Neural crest cell (in vitro differentiated cells): ENCODE data around the gene TMEM140. TPM values are rescaled to one million over a fixed set of nuclear protein-coding genes. Genes with fewer than 3 reads are reported as not detected.
A peak's percentile ranks its signal among the peaks of the same experiment; 100 is the strongest.

Source experiments
- DNase-seq: peaks from one replicate; pipeline ENCODE4 v3.0.0; 2021; ENCODE audit warnings: low read depth, mixed read lengths, low spot score
- H3K27ac Mint-ChIP-seq: one replicate; pipeline ENCODE4 v1.8.0; 2021; ENCODE audit warnings: mild to moderate bottlenecking, mixed read lengths; ENCODE audit not compliant: unreplicated experiment
- H3K27me3 Mint-ChIP-seq: 2 replicates; pipeline ENCODE4 v1.8.0; 2021; ENCODE audit warnings: low read depth, mild to moderate bottlenecking, mixed read lengths
- H3K36me3 Mint-ChIP-seq: 2 replicates; pipeline ENCODE4 v1.8.0; 2021; ENCODE audit warnings: low read depth, mild to moderate bottlenecking, mixed read lengths
- H3K4me1 Mint-ChIP-seq: 2 replicates; pipeline ENCODE4 v1.8.0; 2021; ENCODE audit warnings: mixed read lengths
- H3K4me3 Mint-ChIP-seq: one replicate; pipeline ENCODE4 v1.8.0; 2021; ENCODE audit warnings: mild to moderate bottlenecking, mixed read lengths
- H3K9me3 Mint-ChIP-seq: 2 replicates; pipeline ENCODE4 v1.8.0; 2021; ENCODE audit warnings: mixed read lengths
- microRNA-seq: library from miRNA; unstranded; fragments of <30 nt; microRNA quantifications from one replicate; pipeline ENCODE4, GENCODE V29; 2020
- total RNA-seq: library from RNA; stranded (reverse); gene quantifications from 2 replicates; pipeline ENCODE4 v1.2.1, GENCODE V29; 2021
- TF ChIP-seq, protein P1 (sequence below): fragments of 200-600 bp; sonication (generic); conservative IDR thresholded peaks from 2 replicates; pipeline ENCODE4 v1.5.0; 2021; ENCODE audit warnings: antibody characterized with exemption, mild to moderate bottlenecking

Gene TMEM140
- total RNA-seq, 1 donor from 2014 or later, result 0.12 TPM

DNA sequence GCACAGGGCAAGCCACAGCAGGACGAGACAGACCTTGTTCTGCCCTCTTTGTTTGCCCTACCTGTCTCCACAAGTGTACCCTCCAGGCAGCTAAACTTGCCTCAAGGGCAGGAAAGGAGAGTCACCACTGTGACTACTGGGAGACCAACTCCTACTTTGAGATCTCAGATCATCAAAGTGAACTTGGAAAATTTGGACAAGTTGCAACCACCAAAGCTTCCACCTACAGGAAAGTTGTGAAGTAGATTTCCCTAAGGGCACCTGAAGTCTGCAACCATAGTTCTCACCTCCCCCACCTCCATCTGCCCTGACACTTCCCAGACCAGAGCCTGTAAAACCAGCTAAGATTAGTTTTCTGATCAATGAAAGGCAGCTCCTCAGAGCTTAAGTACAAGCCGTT, 66.0 kb downstream of the TMEM140 start:
- DNase-seq, result no peak
- Mint-ChIP-seq H3K27me3 (no peaks in the 10 kb centered on the region), H3K4me1 (peaks cover 10% of the 10 kb centered on the region), H3K9me3 (no peaks in the 10 kb centered on the region), H3K36me3 (no peaks in the 10 kb centered on the region), H3K4me3 (peak overlapping the region; percentile 72), H3K27ac (no peak overlapping the region)
- TF ChIP-seq, protein P1, sequence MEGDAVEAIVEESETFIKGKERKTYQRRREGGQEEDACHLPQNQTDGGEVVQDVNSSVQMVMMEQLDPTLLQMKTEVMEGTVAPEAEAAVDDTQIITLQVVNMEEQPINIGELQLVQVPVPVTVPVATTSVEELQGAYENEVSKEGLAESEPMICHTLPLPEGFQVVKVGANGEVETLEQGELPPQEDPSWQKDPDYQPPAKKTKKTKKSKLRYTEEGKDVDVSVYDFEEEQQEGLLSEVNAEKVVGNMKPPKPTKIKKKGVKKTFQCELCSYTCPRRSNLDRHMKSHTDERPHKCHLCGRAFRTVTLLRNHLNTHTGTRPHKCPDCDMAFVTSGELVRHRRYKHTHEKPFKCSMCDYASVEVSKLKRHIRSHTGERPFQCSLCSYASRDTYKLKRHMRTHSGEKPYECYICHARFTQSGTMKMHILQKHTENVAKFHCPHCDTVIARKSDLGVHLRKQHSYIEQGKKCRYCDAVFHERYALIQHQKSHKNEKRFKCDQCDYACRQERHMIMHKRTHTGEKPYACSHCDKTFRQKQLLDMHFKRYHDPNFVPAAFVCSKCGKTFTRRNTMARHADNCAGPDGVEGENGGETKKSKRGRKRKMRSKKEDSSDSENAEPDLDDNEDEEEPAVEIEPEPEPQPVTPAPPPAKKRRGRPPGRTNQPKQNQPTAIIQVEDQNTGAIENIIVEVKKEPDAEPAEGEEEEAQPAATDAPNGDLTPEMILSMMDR, result no peak

DNA sequence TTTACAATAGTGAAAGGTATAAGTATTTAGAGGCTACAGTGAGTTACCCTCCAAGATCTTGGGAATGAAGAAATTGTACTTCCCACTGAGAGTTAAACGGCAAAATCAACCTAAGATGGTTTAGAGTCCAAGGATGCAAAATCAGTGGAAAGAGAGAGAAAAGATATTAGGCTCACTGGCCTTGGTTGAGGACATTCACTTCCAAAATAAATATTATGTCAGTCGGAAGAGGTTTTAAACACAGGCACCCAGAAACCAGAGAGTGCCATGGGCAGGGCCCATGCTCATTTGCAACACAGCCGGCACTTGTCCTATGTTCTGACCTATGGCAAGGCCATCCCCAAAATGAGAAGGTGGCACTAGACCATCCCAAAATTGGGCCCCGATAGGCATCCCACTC, 67.3 kb downstream of the TMEM140 start:
- H3K4me3 Mint-ChIP-seq, result no peak overlapping the region
- no peaks in the 10 kb centered on the region for H3K36me3 Mint-ChIP-seq
- no peak for DNase-seq
- H3K4me1 Mint-ChIP-seq, result peaks cover 10% of the 10 kb centered on the region
- no peaks in the 10 kb centered on the region for H3K27me3 Mint-ChIP-seq
- H3K9me3 Mint-ChIP-seq, result peaks cover 2% of the 10 kb centered on the region
- no peak overlapping the region for H3K27ac Mint-ChIP-seq
- TF ChIP-seq, protein P1, result no peak

DNA sequence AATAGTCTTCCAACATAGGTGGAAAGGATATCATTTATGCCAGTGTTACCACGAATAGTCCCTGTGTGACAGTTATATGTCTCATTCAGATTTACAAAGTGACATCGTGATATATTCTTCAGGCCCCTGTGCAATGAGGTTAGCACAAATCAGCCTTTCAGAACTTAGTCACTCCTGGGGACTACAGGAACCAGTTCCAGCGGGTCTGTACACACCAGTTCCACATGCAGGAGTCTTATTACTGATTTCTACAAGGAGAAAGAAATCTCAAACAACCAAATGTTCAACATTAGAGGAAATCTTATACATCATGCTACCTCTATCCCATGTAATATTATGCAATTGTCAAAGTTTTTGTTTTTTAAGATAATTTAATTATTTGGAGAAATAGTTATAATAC, 67.8 kb downstream of the TMEM140 start:
- no peak overlapping the region for H3K27ac Mint-ChIP-seq
- H3K4me3 Mint-ChIP-seq, result no peak overlapping the region
- H3K4me1 Mint-ChIP-seq, result peaks cover 7% of the 10 kb centered on the region
- H3K9me3 Mint-ChIP-seq, result peaks cover 6% of the 10 kb centered on the region
- no peaks in the 10 kb centered on the region for H3K36me3 Mint-ChIP-seq
- TF ChIP-seq, protein P1, result no peak
- no peaks in the 10 kb centered on the region for H3K27me3 Mint-ChIP-seq
- DNase-seq, result no peak

Small RNA genes lying within 50 kb of the gene (microRNA-seq; reads per million reads assigned to microRNA genes)
- gene MIR6509, result 1.8 reads per million

Other genes starting within 250 kb of the TMEM140 start
- gene AGBL3, start 161.6 kb upstream of the TMEM140 start, total RNA-seq, result 3.5 and 5.5 TPM in 2 replicates
- gene CYREN, start 22.6 kb downstream of the TMEM140 start, total RNA-seq, result 70.4 and 75.5 TPM in 2 replicates
- 14.5 and 15.2 TPM in 2 replicates for gene WDR91, start 63.5 kb downstream of the TMEM140 start, total RNA-seq
- gene STRA8, start 85.8 kb downstream of the TMEM140 start, total RNA-seq, result not detected in 2 replicates